ENCODE measurements around the gene PSPH.

GRCh38 chr7:55996856-55997500, 54.3 kb downstream of the PSPH start:
- TF ChIP-seq, protein P1, sequence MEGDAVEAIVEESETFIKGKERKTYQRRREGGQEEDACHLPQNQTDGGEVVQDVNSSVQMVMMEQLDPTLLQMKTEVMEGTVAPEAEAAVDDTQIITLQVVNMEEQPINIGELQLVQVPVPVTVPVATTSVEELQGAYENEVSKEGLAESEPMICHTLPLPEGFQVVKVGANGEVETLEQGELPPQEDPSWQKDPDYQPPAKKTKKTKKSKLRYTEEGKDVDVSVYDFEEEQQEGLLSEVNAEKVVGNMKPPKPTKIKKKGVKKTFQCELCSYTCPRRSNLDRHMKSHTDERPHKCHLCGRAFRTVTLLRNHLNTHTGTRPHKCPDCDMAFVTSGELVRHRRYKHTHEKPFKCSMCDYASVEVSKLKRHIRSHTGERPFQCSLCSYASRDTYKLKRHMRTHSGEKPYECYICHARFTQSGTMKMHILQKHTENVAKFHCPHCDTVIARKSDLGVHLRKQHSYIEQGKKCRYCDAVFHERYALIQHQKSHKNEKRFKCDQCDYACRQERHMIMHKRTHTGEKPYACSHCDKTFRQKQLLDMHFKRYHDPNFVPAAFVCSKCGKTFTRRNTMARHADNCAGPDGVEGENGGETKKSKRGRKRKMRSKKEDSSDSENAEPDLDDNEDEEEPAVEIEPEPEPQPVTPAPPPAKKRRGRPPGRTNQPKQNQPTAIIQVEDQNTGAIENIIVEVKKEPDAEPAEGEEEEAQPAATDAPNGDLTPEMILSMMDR (IDR thresholded peaks at IDR 0.05): no peak
- no peak for TF ChIP-seq POLR2A (IDR thresholded peaks at IDR 0.05)
